IMR-90 (cell line): ENCODE measurements around the gene MYO9A. TPM values are rescaled to one million over a fixed set of nuclear protein-coding genes. Genes with fewer than 3 reads are reported as not detected.
A peak's percentile ranks its signal among the peaks of the same experiment; 100 is the strongest.

Source experiments
- ATAC-seq: fragments of 200-7000 bp; cut with Tn5 transposase; 2 replicates; pipeline ENCODE4 v1.9.1; 2020; ENCODE audit warnings: low read depth, mild to moderate bottlenecking, moderate library complexity
- BruUV-seq: library from RNA; stranded (reverse); fragments of 400-500 nt; replicated peaks from 2 replicates; lab custom pipeline; 2021; lab: Mats Ljungman, UMichigan
- CTCF ChIA-PET: fragments of 300-600 bp; formaldehyde crosslinking; extraction: SDS; loops from one replicate; lab custom pipeline; 2021; ENCODE audit warnings: antibody characterized with exemption; lab: Yijun Ruan, JAX
- POLR2A ChIA-PET: fragments of 300-600 bp; sonication (Branson Sonifier 250); formaldehyde crosslinking; loops from one replicate; lab custom pipeline; 2022; ENCODE audit warnings: antibody characterized with exemption; ENCODE audit not compliant: unreplicated experiment; lab: Charles Lee
- DNase-seq: peaks from one replicate; pipeline ENCODE4 v3.0.0; 2013
- H2AFZ ChIP-seq: replicated peaks from 2 replicates; pipeline ENCODE3; 2013; ENCODE audit warnings: low read length, mild to moderate bottlenecking; ENCODE audit not compliant: poor library complexity
- H2AK5ac ChIP-seq: 2 replicates; pipeline ENCODE4 v1.6.1; 2013; ENCODE audit warnings: low read depth, low read length, inconsistent platforms
- H2AK9ac ChIP-seq: replicated peaks from 2 replicates; pipeline ENCODE3; 2013; ENCODE audit warnings: mild to moderate bottlenecking, low read depth, low read length, moderate library complexity; ENCODE audit not compliant: poor library complexity
- H2BK120ac ChIP-seq: 2 replicates; pipeline ENCODE4 v1.6.1; 2013; ENCODE audit warnings: low read depth, low read length, inconsistent platforms
- H2BK15ac ChIP-seq: 3 replicates; pipeline ENCODE4 v1.6.1; 2013; ENCODE audit warnings: low read depth, low read length, inconsistent platforms
- H2BK20ac ChIP-seq: 2 replicates; pipeline ENCODE4 v1.6.1; 2013; ENCODE audit warnings: low read depth, mild to moderate bottlenecking, inconsistent platforms, low read length, moderate library complexity
- H2BK5ac ChIP-seq: 2 replicates; pipeline ENCODE4 v1.6.1; 2013; ENCODE audit warnings: mild to moderate bottlenecking, low read depth, low read length, inconsistent platforms; ENCODE audit not compliant: poor library complexity, severe bottlenecking
- H3K14ac ChIP-seq: replicated peaks from 2 replicates; pipeline ENCODE4 v1.6.1; 2013; ENCODE audit warnings: low read depth, low read length, inconsistent platforms
- H3K18ac ChIP-seq: 2 replicates; pipeline ENCODE4 v1.6.1; 2013; ENCODE audit warnings: low read depth, low read length, control low read depth
- H3K23ac ChIP-seq: 2 replicates; pipeline ENCODE4 v1.6.1; 2013; ENCODE audit warnings: low read depth, low read length, inconsistent platforms
- H3K27ac ChIP-seq: 2 replicates; pipeline ENCODE4 v1.5.1; 2013; ENCODE audit warnings: mild to moderate bottlenecking, control low read depth, low read length; ENCODE audit not compliant: insufficient read depth
- H3K27me3 ChIP-seq: 2 replicates; pipeline ENCODE4 v1.6.1; 2013; ENCODE audit warnings: low read length; ENCODE audit not compliant: control insufficient read depth, insufficient read depth
- H3K36me3 ChIP-seq: 2 replicates; pipeline ENCODE4 v1.6.1; 2013; ENCODE audit warnings: low read length, mixed read lengths; ENCODE audit not compliant: control insufficient read depth, insufficient read depth
- H3K4ac ChIP-seq: 2 replicates; pipeline ENCODE4 v1.6.1; 2013; ENCODE audit warnings: low read depth, low read length, inconsistent platforms
- H3K4me1 ChIP-seq: 2 replicates; pipeline ENCODE4 v1.6.1; 2013; ENCODE audit warnings: low read length, mixed read lengths; ENCODE audit not compliant: control insufficient read depth, insufficient read depth
- H3K4me2 ChIP-seq: 2 replicates; pipeline ENCODE4 v1.6.1; 2013; ENCODE audit warnings: low read depth, mild to moderate bottlenecking, control low read depth, low read length, moderate library complexity
- H3K4me3 ChIP-seq: 2 replicates; pipeline ENCODE4 v1.5.1; 2013; ENCODE audit warnings: low read depth, mild to moderate bottlenecking, control low read depth, low read length, moderate library complexity; ENCODE audit not compliant: insufficient read depth
- H3K56ac ChIP-seq: 2 replicates; pipeline ENCODE4 v1.6.1; 2013; ENCODE audit warnings: low read length, inconsistent platforms; ENCODE audit not compliant: insufficient read depth; ENCODE audit errors: extremely low read depth
- H3K79me1 ChIP-seq, 2 experiments: 2 replicates each; pipeline ENCODE4 v1.6.1; 2013; ENCODE audit warnings: low read length in 2 of 2, inconsistent platforms in 1 of 2, low read depth in 1 of 2
- H3K9ac ChIP-seq: 2 replicates; pipeline ENCODE4 v1.6.1; 2013; ENCODE audit warnings: low read depth, low read length, control low read depth
- H3K9me1 ChIP-seq: 2 replicates; pipeline ENCODE4 v1.6.1; 2013; ENCODE audit warnings: low read length, inconsistent platforms; ENCODE audit not compliant: insufficient read depth
- H3K9me3 ChIP-seq: 2 replicates; pipeline ENCODE4 v1.6.1; 2013; ENCODE audit warnings: low read length; ENCODE audit not compliant: control insufficient read depth, insufficient read depth
- H4K20me1 ChIP-seq: 2 replicates; pipeline ENCODE4 v1.6.1; 2013; ENCODE audit warnings: low read length, inconsistent platforms; ENCODE audit not compliant: insufficient read depth
- H4K5ac ChIP-seq: 2 replicates; pipeline ENCODE4 v1.6.1; 2013; ENCODE audit warnings: mild to moderate bottlenecking, low read depth, low read length, control low read depth
- H4K8ac ChIP-seq, 2 experiments: 2 replicates each; pipeline ENCODE4 v1.6.1; 2013; ENCODE audit warnings: low read depth in 2 of 2, low read length in 2 of 2, control low read depth in 1 of 2, inconsistent platforms in 1 of 2
- H4K91ac ChIP-seq: 2 replicates; pipeline ENCODE4 v1.6.1; 2013; ENCODE audit warnings: low read depth, low read length, inconsistent platforms; ENCODE audit not compliant: insufficient read depth
- BHLHE40 ChIP-seq: fragments of 150-350 bp; IDR thresholded peaks from 2 replicates; pipeline ENCODE4 v1.6.1; 2016; ENCODE audit warnings: mild to moderate bottlenecking, low read depth, low read length
- CEBPB ChIP-seq: IDR thresholded peaks from 2 replicates; pipeline ENCODE4 v1.6.1; 2012; ENCODE audit warnings: low read depth, low read length, improper control_type of control experiment
- CHD1 ChIP-seq: IDR thresholded peaks from 2 replicates; pipeline ENCODE4 v1.6.1; 2012; ENCODE audit warnings: low read depth, low read length, improper control_type of control experiment
- FOS ChIP-seq: fragments of 150-350 bp; IDR thresholded peaks from 2 replicates; pipeline ENCODE4 v1.6.1; 2016; ENCODE audit warnings: low read depth, low read length
- MAFK ChIP-seq: IDR thresholded peaks from 2 replicates; pipeline ENCODE4 v1.6.1; 2012; ENCODE audit warnings: low read depth, low read length, improper control_type of control experiment
- MAZ ChIP-seq: IDR thresholded peaks from 2 replicates; pipeline ENCODE4 v1.6.1; 2012; ENCODE audit warnings: low read depth, mild to moderate bottlenecking, low read length, improper control_type of control experiment, moderate library complexity, borderline replicate concordance
- MXI1 ChIP-seq: IDR thresholded peaks from 2 replicates; pipeline ENCODE4 v1.6.1; 2012; ENCODE audit warnings: low read depth, mild to moderate bottlenecking, low read length, moderate library complexity, borderline replicate concordance
- NFE2L2 ChIP-seq: fragments of 150-350 bp; IDR thresholded peaks from 2 replicates; pipeline ENCODE4 v1.6.1; 2016; ENCODE audit warnings: low read depth, mild to moderate bottlenecking, low read length
- POLR2A ChIP-seq: IDR thresholded peaks from 2 replicates; pipeline ENCODE4 v1.6.1; 2012; ENCODE audit warnings: mild to moderate bottlenecking, low read depth, low read length
- RAD21 ChIP-seq: IDR thresholded peaks from 2 replicates; pipeline ENCODE4 v1.6.1; 2012; ENCODE audit warnings: low read length, improper control_type of control experiment
- RCOR1 ChIP-seq: IDR thresholded peaks from 2 replicates; pipeline ENCODE4 v1.6.1; 2012; ENCODE audit warnings: mild to moderate bottlenecking, low read length, improper control_type of control experiment; ENCODE audit not compliant: insufficient replicate concordance
- RFX5 ChIP-seq: IDR thresholded peaks from 2 replicates; pipeline ENCODE4 v1.8.0; 2012; ENCODE audit warnings: low read depth, mild to moderate bottlenecking, low read length, moderate library complexity
- SMC3 ChIP-seq: fragments of 150-350 bp; IDR thresholded peaks from 2 replicates; pipeline ENCODE4 v1.6.1; 2016; ENCODE audit warnings: low read depth, mild to moderate bottlenecking, antibody characterized with exemption, low read length, moderate library complexity
- whole genome bisulfite sequencing, 2 experiments: methylation state at CpG; one replicate each; pipeline versions ENCODE4 v1.1.5 to v1.1.7; 2013; ENCODE audit warnings: missing lambda C conversion rate in 2 of 2; ENCODE audit not compliant: insufficient read length in 1 of 2; ENCODE audit errors: extremely low coverage in 2 of 2; 5-methylcytosine and 5-hydroxymethylcytosine counted together
- dilution Hi-C: fragments of 300-500 bp; cut with HindIII; formaldehyde crosslinking; loops from one replicate; pipeline ENCODE4 v1.14.3; 2018; ENCODE audit warnings: low sequenced_read_pairs; ENCODE audit not compliant: unreplicated experiment
- in situ Hi-C: fragments of 300-500 bp; cut with MboI; formaldehyde crosslinking; loops from 3 replicates; pipeline ENCODE4 v1.14.3; 2019; ENCODE audit warnings: low sequenced_read_pairs, inconsistent platforms, mixed read lengths
- intact Hi-C: fragments of 100-400 bp; cut with micrococcal nuclease; formaldehyde crosslinking; loops from 2 replicates; pipeline ENCODE4 v1.10.0; 2022
- polyA plus RNA-seq, 3 experiments: library from polyadenylated mRNA; depleted of rRNA; stranded (reverse); fragments of >200 nt; gene quantifications; 2 replicates each; pipeline ENCODE4 v1.2.3, GENCODE V29; 2012; ENCODE audit warnings: low replicate concordance in 1 of 3
- total RNA-seq: library from RNA; depleted of rRNA; stranded (reverse); fragments of >200 nt; gene quantifications from 2 replicates; pipeline ENCODE4 v1.2.3, GENCODE V29; 2012
- TF ChIP-seq, protein P1 (sequence below): fragments of 150-350 bp; IDR thresholded peaks from 2 replicates; pipeline ENCODE4 v1.6.1; 2017; ENCODE audit warnings: mild to moderate bottlenecking, antibody characterized with exemption, low read length, low read depth
- TF ChIP-seq, protein P2 (sequence below): conservative IDR thresholded peaks from 2 replicates; pipeline ENCODE4 v1.5.1; 2012; ENCODE audit warnings: mild to moderate bottlenecking, low read depth, low read length, improper control_type of control experiment
- TF ChIP-seq, protein P3 (sequence below): fragments of 150-350 bp; IDR thresholded peaks from 2 replicates; pipeline ENCODE4 v1.6.1; 2016; ENCODE audit warnings: low read depth, mild to moderate bottlenecking, low read length, moderate library complexity, borderline replicate concordance

MYO9A gene
- total and polyA plus RNA-seq, 2 of the 4 experiments (the other 2 are of a cell fraction) = 6.0 to 49.5 TPM

DNA sequence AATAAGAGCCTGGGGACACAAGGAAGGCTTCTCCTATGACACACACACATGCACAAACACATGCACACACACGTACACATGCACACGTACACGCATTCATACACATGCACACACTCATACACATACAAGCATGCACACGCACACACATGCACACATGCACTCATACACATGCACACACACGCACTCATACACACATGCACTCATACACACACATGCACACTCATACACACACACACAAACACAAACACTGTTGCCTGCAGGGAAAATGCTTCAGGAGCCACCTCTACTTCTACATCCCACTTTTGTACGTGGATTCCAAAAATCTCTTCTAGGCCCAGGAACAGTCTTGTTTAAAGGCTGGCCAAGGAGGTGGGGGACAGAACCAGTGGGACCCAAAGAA lies 328.3 kb downstream of the MYO9A start:
- no TSS peak for BruUV-seq
- dilution Hi-C loops = no loop called here
- Histone ChIP-seq H2AFZ (peak overlapping the region; percentile 36), H3K27me3 (no peaks in the 10 kb centered on the region), H2BK15ac (no peak overlapping the region), H4K20me1 (peaks cover 4% of the 10 kb centered on the region; the same call in 1 of the 2 replicates), H3K4me2 (no peak overlapping the region), H3K36me3 (no peaks in the 10 kb centered on the region), H2BK20ac (no peak overlapping the region), H3K9me3 (no peaks in the 10 kb centered on the region), H3K9ac (no peak overlapping the region), H4K8ac (no peak overlapping the region), H3K27ac (no peak overlapping the region), H2AK5ac (peak overlapping the region; percentile 27; the same call in 1 of the 2 replicates), H3K4me1 (peaks cover 11% of the 10 kb centered on the region), H3K9me1 (peaks cover 24% of the 10 kb centered on the region), H2BK120ac (no peak overlapping the region), H4K91ac (no peak overlapping the region), H3K23ac (no peak overlapping the region), H4K5ac (no peak overlapping the region), H2BK5ac (no peak overlapping the region), H3K4me3 (no peak overlapping the region), H3K56ac (no peak overlapping the region), H2AK9ac (no peak overlapping the region), H3K18ac (no peak overlapping the region), H3K4ac (no peak overlapping the region), H3K14ac (no peak overlapping the region), H3K79me1 (no peaks in the 10 kb centered on the region)
- in situ Hi-C loops = no loop called here
- CTCF ChIA-PET = no interaction called here
- TF ChIP-seq MXI1 = no peak
- no peak for TF ChIP-seq CHD1
- no peak for TF ChIP-seq POLR2A
- TF ChIP-seq, protein P1, sequence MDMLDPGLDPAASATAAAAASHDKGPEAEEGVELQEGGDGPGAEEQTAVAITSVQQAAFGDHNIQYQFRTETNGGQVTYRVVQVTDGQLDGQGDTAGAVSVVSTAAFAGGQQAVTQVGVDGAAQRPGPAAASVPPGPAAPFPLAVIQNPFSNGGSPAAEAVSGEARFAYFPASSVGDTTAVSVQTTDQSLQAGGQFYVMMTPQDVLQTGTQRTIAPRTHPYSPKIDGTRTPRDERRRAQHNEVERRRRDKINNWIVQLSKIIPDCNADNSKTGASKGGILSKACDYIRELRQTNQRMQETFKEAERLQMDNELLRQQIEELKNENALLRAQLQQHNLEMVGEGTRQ = no peak
- TF ChIP-seq, protein P2, sequence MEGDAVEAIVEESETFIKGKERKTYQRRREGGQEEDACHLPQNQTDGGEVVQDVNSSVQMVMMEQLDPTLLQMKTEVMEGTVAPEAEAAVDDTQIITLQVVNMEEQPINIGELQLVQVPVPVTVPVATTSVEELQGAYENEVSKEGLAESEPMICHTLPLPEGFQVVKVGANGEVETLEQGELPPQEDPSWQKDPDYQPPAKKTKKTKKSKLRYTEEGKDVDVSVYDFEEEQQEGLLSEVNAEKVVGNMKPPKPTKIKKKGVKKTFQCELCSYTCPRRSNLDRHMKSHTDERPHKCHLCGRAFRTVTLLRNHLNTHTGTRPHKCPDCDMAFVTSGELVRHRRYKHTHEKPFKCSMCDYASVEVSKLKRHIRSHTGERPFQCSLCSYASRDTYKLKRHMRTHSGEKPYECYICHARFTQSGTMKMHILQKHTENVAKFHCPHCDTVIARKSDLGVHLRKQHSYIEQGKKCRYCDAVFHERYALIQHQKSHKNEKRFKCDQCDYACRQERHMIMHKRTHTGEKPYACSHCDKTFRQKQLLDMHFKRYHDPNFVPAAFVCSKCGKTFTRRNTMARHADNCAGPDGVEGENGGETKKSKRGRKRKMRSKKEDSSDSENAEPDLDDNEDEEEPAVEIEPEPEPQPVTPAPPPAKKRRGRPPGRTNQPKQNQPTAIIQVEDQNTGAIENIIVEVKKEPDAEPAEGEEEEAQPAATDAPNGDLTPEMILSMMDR = no peak
- TF ChIP-seq MAFK = no peak
- TF ChIP-seq, protein P3, sequence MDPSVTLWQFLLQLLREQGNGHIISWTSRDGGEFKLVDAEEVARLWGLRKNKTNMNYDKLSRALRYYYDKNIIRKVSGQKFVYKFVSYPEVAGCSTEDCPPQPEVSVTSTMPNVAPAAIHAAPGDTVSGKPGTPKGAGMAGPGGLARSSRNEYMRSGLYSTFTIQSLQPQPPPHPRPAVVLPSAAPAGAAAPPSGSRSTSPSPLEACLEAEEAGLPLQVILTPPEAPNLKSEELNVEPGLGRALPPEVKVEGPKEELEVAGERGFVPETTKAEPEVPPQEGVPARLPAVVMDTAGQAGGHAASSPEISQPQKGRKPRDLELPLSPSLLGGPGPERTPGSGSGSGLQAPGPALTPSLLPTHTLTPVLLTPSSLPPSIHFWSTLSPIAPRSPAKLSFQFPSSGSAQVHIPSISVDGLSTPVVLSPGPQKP = no peak
- TF ChIP-seq MAZ = no peak
- TF ChIP-seq CEBPB = no peak
- no peak for TF ChIP-seq RCOR1
- no peak for TF ChIP-seq FOS
- TF ChIP-seq RAD21 = no peak
- no peak for TF ChIP-seq SMC3
- TF ChIP-seq RFX5 = no peak
- no peak for TF ChIP-seq BHLHE40
- no peak for TF ChIP-seq NFE2L2
- POLR2A ChIA-PET = interaction anchor here (0.6 kb wide), 1 partner anchor 1690 kb away, joined by 3 read pairs; no protein-coding TSS in a partner anchor
- no peak for DNase-seq
- no peak for ATAC-seq
- WGBS, 2 experiments = 94% methylated on average over 5 of the region's 6 CpGs; no CpG with 5 or more reads in 1 of the 2 experiments
- intact Hi-C loops = no loop called here
